Measurements from ENCODE around the gene RPL22. TPM values are rescaled to one million over a fixed set of nuclear protein-coding genes. Genes with fewer than 3 reads are reported as not detected.

The RPL22 gene
- total RNA-seq, 1 donor from 2014 or later = 318 TPM

DNA sequence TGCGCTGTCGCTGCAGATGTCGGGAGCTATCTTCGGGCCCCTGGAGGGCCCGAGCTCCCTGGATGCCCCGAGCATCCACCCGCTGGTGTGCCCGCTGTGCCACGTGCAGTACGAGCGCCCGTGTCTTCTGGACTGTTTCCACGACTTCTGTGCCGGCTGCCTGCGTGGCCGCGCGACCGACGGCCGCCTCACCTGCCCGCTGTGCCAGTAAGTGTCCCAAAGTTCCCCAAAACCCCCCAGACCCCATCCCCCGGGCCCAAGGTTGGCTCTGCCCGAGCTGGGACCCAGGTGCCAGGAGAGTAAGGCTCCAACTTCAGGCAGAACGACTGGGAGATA, 7.1 kb upstream of the RPL22 start:
- intact Hi-C loops (cut with micrococcal nuclease) = loop anchor here (2.0 to 5.0 kb wide), 2 partner anchors 256 to 348 kb away; partner anchors contain the start of genes NOL9 and TAS1R1

DNA sequence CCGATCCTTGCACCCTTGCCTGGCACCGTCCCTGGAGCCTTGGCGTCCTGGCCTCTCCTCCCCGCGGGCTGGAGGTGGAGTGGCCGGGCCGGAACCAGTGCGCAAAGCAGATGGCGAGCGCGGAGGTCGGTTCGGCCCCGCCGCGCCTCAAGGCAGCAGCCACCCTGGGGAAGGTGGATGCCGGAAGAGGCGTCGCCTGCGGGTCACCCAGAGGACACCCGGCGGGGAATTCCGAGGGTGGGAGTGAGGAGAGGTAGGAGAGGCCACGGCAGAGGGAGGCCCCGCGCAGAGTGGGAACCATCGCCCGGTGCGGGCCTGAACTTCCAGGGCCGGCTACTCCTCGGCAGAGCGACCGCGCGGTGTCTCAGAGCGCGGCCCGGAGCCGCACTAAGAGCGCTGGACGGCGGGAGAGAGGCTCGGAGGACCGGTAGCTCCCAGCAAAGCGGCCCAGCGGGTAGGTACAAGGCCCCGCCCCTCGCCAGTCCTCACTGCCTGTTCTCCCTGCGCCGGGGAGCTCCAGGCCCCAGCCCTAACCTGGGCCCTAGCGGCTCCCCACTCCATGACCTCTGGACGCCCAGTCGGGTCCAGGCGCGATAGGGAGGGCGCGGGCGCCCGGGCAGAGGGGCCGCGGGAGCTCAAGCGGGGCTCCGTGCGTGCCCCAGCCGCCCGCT, 6.6 kb upstream of the RPL22 start, which contains the start of gene RNF207:
TSS of gene RNF207 (plus strand) at position 271 of the 671 bp plus-strand sequence. CDS start 417 bp downstream, outside the sequence.
- intact Hi-C loops (cut with micrococcal nuclease) = loop anchor here (2.0 to 5.0 kb wide), 3 partner anchors 153 to 349 kb away; partner anchors contain the start of genes NOL9 and TAS1R1

DNA sequence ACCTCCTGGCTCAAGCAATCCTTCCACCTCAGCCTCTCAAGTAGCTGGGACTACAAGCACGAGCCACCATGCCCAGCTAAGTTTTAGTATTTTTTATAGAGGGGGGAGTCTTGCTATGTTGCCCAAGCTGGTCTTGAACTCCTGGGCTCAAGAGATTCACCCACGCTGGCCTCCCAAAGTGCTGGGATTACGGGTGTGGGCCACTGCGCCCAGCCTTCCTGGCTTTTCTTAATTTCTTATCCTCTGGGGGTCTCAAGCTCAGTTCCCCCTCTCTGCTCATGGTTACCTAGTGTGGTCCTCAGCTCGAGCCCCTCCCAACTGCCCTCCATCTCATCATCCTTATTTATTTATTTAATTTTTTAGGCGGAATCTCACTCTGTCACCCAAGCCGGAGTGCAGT, 2.9 kb upstream of the RPL22 start:
- intact Hi-C loops (cut with micrococcal nuclease) = no loop called here

- intact Hi-C loops (cut with micrococcal nuclease) = no loop called here
Observed at GRCh38 chr1:6200188-6200809, 904 bp upstream of the RPL22 start.

DNA sequence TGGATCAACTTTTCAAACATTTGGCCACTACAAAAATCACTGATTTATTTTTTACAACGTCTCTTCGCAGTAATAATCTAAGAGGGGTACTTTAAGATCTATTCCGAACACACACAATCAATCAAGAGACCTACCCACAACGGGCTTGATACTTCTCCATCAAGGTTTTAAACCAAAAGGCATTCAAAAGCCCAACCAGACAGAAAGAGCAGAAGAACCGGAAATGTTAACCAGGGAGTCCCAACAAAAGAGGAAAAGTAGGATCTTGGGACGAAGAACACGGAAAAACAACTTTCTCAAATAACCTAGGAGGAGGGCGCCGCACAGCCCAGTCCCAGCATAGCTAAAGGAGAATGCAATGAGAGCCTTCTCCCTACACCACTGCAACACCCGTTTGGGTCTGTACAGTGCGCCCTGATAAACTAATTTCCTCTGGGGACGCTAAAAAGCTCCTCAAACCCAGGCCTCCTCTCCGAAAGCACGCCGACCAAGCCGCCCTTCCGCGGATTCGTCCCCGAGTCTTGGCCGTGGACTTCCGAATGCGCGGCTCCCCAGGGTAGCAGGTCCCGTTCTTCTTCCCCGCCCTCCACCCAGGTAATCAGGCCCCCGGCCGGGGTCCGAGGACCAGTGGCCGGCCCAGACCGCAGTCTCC, 623 bp downstream of the RPL22 start:
- intact Hi-C loops (cut with micrococcal nuclease) = loop anchor here (1.0 to 5.0 kb wide), 11 partner anchors 11 to 503 kb away; partner anchors contain the start of genes DNAJC11, ICMT, NOL9 and PHF13

DNA sequence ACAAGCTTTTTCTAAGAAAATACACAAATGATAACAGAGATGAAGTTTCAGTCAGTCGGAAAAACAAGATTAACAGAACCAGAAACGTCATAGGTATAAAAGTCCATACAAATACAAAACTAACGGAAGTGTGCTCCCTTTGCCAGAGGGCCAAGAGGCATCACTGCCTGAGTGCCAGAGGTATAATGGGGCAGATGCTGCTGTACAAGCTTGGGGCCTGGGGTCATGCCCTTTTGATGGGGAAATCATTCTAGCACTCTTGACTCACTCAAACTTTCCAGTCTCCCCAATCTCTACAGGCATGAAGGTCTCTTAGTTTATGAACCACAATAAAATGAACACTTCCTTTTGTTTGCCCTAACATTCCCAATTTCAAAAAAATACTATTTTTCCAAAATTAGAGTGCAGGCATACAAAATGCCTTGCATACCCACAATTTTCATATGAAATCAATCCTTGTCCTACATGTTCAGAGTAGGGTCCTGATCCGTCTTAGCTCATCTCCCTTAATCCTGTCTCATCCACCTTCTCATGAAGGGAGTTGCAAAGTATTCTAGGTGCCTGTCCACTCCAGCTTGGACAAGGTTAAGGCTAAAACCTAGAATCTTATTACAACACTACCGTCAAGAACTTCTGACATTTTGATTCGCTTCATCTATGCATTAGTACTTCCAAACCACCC, 1.5 kb downstream of the RPL22 start:
- intact Hi-C loops (cut with micrococcal nuclease) = loop anchor here (2.0 to 5.0 kb wide), 3 partner anchors 49 to 357 kb away; partner anchors contain the start of genes NOL9 and TAS1R1

DNA sequence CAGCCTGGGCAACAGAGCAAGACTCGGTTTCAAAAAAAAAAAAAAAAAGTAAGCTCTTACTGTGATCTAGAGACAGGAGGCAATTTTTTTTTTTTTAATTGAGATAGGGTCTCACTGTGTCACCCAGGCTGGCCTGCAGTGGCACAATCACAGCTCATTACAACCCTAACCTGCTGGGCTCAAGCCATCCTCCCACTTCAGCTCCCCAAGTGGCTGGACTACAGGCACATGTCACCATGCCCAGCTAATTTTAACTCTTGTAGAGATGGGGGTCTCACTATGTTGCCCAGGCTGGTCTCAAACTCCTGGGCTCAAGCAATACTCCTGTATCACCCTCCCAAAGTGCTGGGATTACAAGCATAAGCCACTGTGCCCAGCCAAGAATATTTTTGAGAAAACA, 7.4 kb downstream of the RPL22 start:
- intact Hi-C loops (cut with micrococcal nuclease) = no loop called here

DNA sequence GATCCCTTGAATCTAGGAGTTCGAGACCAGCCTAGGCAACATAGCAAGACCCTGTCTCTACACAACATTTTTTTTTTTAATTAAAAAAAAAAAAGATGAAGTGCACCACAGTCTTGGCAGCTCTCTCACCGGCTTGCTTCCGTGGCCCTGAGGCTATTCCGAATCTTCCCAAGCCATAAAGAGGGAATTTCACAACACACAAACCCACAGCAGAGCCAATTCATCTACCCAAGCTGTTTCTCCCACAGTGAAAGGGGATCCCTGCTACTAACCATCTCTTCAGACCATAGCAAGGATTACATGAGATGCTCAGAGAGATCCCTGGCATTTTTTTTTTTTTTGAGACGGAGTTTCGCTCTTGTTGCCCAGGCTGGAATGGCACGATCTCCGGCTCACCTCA, 10.9 kb downstream of the RPL22 start:
- intact Hi-C loops (cut with micrococcal nuclease) = no loop called here

- intact Hi-C loops (cut with micrococcal nuclease) = loop anchor here (1.0 kb wide), 1 partner anchor 78 kb away; no protein-coding TSS in a partner anchor
Observed at GRCh38 chr1:6185635-6186382, 13.6 kb downstream of the RPL22 start.

- intact Hi-C loops (cut with micrococcal nuclease) = no loop called here
Observed at GRCh38 chr1:6185151-6185550, 14.2 kb downstream of the RPL22 start.

GRCh38 chr1:6184083-6184783, 15.2 kb downstream of the RPL22 start:
- intact Hi-C loops (cut with micrococcal nuclease) = no loop called here

DNA sequence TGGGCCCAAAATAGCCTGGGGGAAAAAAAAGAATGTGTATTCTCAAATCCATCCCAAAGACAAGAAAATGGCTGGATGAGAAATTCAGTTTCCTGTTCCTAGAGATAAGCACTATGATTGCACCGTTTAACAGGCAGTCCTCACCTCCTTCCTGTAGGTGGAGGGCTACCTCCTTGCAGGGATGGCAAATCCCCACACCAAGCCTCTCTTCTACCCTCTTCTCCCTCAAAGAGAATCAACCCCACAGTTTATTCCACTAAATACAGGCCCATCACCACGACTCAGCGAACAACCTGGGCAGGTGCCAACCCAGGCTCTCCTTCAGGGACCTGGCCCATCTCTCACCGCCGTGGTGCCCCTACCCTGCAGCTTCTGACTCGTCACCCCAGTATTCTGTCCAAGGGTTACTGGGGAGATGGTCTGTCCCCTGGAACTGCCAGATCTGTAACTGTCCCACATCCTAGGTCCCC, 15.8 kb downstream of the RPL22 start:
- intact Hi-C loops (cut with micrococcal nuclease) = no loop called here

DNA sequence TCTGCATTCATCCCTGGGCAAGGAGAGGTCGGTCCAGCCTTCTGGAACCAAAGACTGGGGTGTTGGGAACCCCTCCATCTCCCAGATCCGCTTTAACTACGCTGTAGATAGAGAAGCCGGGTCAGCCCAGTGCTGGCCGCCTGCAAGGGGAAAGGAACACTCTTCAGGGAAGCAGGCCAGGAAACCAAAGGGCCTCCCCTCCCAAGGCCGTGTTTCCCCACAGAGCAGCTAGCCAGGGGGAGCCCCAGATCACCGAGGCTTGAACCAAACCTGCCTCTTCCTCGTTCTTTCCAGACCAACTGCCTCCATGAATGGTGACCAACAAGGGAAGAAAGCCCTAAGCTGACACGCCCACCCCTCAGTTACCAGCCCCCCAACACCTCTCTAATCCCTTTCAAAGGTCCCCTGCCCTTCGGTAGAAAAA, 18.0 kb downstream of the RPL22 start:
- intact Hi-C loops (cut with micrococcal nuclease) = no loop called here

DNA sequence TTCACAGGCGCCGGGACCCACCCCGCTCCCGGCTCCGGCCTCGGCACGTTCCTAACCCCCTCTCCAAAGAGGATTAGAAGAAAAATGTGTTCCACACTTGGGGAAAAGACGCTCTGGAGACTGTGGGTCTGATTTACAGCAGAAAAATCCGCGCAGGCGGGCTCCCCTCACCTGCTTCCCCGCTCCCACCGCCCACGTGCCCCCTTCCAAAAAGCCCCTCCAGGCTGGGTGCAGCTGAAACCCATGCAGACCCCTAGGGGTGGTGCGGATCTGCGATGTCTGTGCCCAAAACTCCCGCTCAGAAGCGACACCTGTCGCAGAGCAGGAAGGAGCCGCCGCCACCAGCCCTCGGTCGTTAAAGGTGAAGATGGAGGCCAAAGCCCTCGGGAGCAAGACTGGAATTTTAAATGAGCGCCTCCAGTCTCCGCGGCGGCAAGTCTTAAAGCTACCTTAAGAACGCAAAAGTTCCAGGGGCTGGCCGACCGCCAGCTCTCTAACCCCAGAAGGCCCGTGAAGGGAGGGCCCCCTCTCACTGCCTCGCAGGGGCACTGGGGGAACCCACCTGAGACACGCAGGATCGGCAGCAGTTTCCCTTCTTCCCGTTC, 18.6 kb downstream of the RPL22 start:
- intact Hi-C loops (cut with micrococcal nuclease) = no loop called here

GRCh38 chr1:6180268-6180706, 19.1 kb downstream of the RPL22 start, which contains the start of gene CHD5:
Gene CHD5, minus strand, starts transcription at chr1:6180321. Its CDS starts 298 bp downstream, at chr1:6180023.
- intact Hi-C loops (cut with micrococcal nuclease) = no loop called here

DNA sequence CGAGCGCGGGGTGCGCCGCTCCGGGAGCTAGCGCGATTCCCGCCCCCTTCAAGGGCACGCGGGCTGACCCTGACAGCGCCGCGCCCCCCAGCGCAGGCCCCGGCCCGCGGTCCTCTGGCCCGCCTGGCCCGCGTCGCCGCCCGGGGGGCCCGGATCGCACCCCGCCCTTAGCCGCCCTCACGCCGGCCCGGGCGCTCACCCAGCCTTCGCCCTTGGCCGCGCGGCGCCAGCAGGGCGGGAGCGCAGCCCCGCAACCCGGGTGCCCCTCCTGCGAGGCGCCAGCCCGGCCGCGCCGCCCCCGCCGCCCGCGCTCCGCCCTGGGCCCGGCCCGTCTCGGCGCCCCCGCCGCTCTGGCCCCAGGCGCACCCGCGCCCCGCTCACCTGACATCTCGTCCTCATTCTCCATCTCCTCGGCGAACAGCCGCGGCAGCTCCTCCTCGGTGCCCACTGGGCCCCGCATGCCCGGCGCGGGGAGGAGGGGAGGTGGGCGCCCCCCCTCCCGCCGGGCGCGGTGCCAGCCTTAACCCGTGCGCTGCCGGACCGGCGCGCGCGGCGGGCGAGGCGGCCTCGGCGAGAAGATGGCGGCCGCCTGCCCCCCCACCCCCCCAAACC, 19.7 kb downstream of the RPL22 start:
- intact Hi-C loops (cut with micrococcal nuclease) = no loop called here

DNA sequence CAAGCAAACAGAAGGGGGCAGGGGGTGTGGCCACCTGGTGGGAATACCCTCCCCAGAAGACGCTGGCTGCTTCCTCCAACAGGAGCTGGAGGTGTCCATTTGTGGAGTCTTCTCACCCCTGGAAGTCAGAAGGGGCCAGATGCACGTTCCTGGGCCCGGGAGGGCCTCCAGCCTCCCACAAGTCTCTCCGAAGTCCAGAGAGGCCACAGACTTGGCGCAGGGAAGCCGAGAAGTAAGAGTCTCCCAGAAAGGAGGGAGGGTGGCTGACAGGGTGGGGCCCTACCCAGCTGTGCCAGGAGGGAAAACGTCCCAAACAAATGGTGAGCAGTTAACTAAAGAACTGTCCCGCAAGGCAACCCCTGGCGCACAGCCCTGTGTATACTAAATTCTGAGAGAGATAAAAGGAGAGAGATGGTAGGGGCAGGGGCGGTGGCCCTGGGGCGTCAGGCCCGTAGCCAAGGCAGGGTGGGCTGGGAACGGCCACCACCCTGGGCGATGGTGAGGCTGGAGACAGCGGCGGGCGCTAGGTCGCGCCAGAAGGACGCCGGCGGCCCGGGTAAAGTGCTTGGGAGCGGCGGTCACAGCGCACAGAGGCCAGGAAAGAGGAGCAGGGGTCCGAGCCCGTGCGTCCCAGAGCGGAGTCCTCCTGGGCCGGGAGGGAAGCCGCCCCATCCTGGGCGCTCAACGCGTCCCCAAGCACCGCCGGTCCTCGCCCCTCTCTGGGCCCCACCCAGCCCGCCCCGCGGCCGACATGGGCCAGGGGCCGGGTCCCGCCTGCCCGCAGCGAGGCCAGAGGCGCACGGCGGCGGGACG, 20.4 kb downstream of the RPL22 start:
- intact Hi-C loops (cut with micrococcal nuclease) = no loop called here

- intact Hi-C loops (cut with micrococcal nuclease) = no loop called here
Observed at GRCh38 chr1:6177681-6178380, 21.6 kb downstream of the RPL22 start.

All from T-helper 1 cell treated with Interleukin-12 subunit alpha and Interleukin-12 subunit beta and Interleukin-4 antibody, amounts not matched to agents 30 ng/mL and 1 ng/mL, for 36 hours (primary cell).